KMS-11 (cell line): Measurements from ENCODE around the gene LIME1.

ENCODE experiments used
- H2AFZ ChIP-seq: fragments of 200-600 bp; sonication (generic); 2 replicates; pipeline ENCODE4 v1.6.1; 2016; ENCODE audit warnings: antibody characterized with exemption, mixed run types, low read depth
- H3K27ac ChIP-seq: fragments of 200-600 bp; sonication (generic); 2 replicates; pipeline ENCODE4 v1.6.1; 2016; ENCODE audit warnings: mild to moderate bottlenecking, mixed run types
- H3K27me3 ChIP-seq: fragments of 200-600 bp; sonication (generic); 2 replicates; pipeline ENCODE4 v1.6.1; 2017; ENCODE audit warnings: mild to moderate bottlenecking, low read depth, mixed run types, moderate library complexity; ENCODE audit not compliant: insufficient read depth
- H3K36me3 ChIP-seq: fragments of 200-600 bp; sonication (generic); 2 replicates; pipeline ENCODE4 v1.6.1; 2017; ENCODE audit warnings: mild to moderate bottlenecking, mixed run types; ENCODE audit not compliant: insufficient read depth
- H3K4me1 ChIP-seq: fragments of 200-600 bp; sonication (generic); 2 replicates; pipeline ENCODE4 v1.6.1; 2016; ENCODE audit warnings: mild to moderate bottlenecking, low read depth, mixed run types; ENCODE audit not compliant: poor library complexity, severe bottlenecking
- H3K4me2 ChIP-seq: fragments of 200-600 bp; sonication (generic); 2 replicates; pipeline ENCODE4 v1.7.0; 2016; ENCODE audit warnings: mild to moderate bottlenecking, mixed run types
- H3K4me3 ChIP-seq: fragments of 200-600 bp; sonication (generic); IDR thresholded peaks from 2 replicates; pipeline ENCODE4 v1.6.1; 2017; ENCODE audit warnings: low read depth, low read length, mixed read lengths; ENCODE audit not compliant: insufficient read depth
- H3K79me2 ChIP-seq: fragments of 200-600 bp; sonication (generic); 2 replicates; pipeline ENCODE4 v1.6.1; 2016; ENCODE audit warnings: low read depth, mixed run types; ENCODE audit not compliant: insufficient read depth
- H3K9ac ChIP-seq: fragments of 200-600 bp; sonication (generic); 2 replicates; pipeline ENCODE4 v1.6.1; 2016; ENCODE audit warnings: mild to moderate bottlenecking, mixed run types
- H4K20me1 ChIP-seq: fragments of 200-600 bp; sonication (generic); 2 replicates; pipeline ENCODE4 v1.6.1; 2016; ENCODE audit warnings: mild to moderate bottlenecking, mixed run types; ENCODE audit not compliant: insufficient read depth
- TF ChIP-seq, protein P1 (sequence below): fragments of 200-600 bp; sonication (generic); conservative IDR thresholded peaks from 2 replicates; pipeline ENCODE4 v1.6.1; 2017; ENCODE audit warnings: low read depth, mild to moderate bottlenecking, antibody characterized with exemption, low read length, moderate library complexity, mixed read lengths

Gene LIME1

DNA sequence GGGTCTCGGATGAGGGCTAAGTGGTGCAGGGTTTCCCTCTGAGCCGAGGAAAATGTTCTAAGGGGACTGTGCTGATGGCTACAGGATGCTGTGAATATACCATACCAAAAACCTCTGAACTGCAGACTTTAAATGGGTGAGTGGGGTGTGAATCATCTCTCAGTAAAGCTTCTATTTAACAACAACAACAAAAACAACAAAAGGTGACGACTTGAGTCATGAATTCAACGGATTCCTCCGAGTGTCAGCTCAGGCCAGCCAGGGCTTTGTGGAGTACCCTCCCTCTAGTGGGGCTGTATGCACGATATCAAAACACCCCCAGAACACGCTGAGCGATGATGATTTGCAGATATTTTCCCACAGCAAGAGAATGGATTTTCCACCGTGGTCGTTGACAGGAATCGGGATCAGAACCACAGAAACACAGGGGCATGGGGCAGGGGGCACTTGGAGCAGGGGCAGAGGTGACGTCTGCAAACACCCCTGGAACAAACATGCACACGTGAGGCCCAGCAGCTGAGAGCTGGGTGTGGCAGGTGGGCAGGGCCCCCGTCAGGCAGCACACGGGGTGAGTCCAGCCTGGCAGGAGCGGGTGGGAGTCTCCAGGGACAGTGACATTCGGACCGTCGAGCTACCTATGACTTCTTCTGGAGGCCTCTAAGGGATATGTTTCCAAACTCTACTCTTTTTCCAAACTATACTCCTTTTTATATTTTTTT, 41.7 kb downstream of the LIME1 start:
- TF ChIP-seq, protein P1, sequence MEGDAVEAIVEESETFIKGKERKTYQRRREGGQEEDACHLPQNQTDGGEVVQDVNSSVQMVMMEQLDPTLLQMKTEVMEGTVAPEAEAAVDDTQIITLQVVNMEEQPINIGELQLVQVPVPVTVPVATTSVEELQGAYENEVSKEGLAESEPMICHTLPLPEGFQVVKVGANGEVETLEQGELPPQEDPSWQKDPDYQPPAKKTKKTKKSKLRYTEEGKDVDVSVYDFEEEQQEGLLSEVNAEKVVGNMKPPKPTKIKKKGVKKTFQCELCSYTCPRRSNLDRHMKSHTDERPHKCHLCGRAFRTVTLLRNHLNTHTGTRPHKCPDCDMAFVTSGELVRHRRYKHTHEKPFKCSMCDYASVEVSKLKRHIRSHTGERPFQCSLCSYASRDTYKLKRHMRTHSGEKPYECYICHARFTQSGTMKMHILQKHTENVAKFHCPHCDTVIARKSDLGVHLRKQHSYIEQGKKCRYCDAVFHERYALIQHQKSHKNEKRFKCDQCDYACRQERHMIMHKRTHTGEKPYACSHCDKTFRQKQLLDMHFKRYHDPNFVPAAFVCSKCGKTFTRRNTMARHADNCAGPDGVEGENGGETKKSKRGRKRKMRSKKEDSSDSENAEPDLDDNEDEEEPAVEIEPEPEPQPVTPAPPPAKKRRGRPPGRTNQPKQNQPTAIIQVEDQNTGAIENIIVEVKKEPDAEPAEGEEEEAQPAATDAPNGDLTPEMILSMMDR: no peak
- Histone ChIP-seq H3K27me3 (peaks cover 42% of the 10 kb centered on the region), H3K4me2 (no peak overlapping the region), H2AFZ (no peak overlapping the region), H3K36me3 (no peaks in the 10 kb centered on the region), H3K79me2 (no peaks in the 10 kb centered on the region), H4K20me1 (no peaks in the 10 kb centered on the region), H3K4me3 (no peak overlapping the region), H3K4me1 (peaks cover 8% of the 10 kb centered on the region), H3K27ac (no peak overlapping the region), H3K9ac (no peak overlapping the region)

DNA sequence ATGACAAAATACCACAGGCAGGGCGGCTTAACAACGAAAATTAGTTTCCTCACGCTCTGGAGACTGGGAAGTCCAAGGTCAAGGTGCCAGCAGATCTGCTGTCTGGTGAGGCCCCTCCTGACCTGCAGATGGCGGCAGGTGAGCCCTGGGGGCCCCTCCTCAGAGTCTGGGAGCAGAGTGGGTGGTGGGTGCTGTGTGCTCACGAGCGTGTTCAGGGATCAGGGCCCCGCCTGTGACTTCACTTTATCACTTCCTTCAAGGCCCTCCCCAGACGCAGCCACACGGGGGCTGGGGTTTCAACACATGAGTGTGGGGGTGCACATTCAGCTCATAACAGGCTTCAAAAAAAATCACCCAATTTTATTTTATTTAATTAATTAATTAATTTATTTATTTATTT, 42.4 kb downstream of the LIME1 start:
- TF ChIP-seq, protein P1: no peak
- Histone ChIP-seq H4K20me1 (no peaks in the 10 kb centered on the region), H3K27me3 (peaks cover 36% of the 10 kb centered on the region), H3K27ac (no peak overlapping the region), H3K4me1 (peaks cover 8% of the 10 kb centered on the region), H3K4me2 (no peak overlapping the region), H3K79me2 (no peaks in the 10 kb centered on the region), H3K4me3 (no peak overlapping the region), H3K9ac (no peak overlapping the region), H3K36me3 (no peaks in the 10 kb centered on the region), H2AFZ (no peak overlapping the region)

DNA sequence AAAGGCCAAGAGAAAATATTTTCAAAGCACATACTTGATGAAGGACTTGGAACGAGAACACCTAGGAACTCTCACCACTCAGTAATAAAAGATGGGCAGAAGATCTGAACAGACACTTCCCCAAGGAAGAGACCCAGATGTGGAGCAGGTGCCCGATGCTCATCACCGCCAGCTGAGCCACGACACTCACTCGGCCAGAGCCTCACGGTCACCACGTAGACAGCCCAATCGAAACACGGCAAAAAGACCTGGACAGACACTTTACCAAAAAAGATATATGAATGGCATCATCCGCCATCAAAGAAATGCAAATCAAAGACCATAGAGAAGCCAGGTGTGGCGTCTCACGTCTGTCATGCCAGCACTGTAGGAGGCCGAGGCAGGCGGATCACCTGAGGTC, 44.7 kb downstream of the LIME1 start:
- Histone ChIP-seq H2AFZ (no peak overlapping the region), H3K27me3 (peaks cover 33% of the 10 kb centered on the region), H4K20me1 (no peaks in the 10 kb centered on the region), H3K27ac (no peak overlapping the region), H3K36me3 (no peaks in the 10 kb centered on the region), H3K79me2 (no peaks in the 10 kb centered on the region), H3K9ac (no peak overlapping the region), H3K4me3 (no peak overlapping the region), H3K4me2 (no peak overlapping the region), H3K4me1 (peaks cover 8% of the 10 kb centered on the region)
- TF ChIP-seq, protein P1: no peak

DNA sequence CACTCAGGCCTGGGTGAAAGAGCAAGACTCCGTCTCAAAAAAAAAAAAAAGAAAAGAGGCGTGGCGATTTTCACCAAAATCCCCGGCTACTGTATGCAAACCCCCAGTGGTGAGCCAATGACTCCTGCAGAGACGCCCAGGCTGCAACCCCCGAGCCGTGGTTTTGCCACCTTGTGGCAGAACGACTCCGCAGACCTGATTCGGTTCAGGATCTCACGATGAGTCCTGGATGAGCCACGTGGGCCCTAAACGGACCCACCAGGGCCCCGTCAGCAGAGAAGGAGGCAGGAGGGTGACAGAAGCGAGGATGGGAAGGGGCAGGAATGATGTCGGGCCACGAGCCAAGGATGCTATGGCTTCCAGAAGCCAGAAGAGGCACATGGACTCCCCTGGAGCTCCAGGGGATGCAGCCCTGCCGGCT, 45.6 kb downstream of the LIME1 start:
- peak overlapping the region; percentile 16; the same call in 1 of the 2 replicates for H2AFZ ChIP-seq
- TF ChIP-seq, protein P1: no peak
- no peaks in the 10 kb centered on the region for H4K20me1 ChIP-seq
- H3K4me3 ChIP-seq: no peak overlapping the region
- H3K9ac ChIP-seq: no peak overlapping the region
- H3K27me3 ChIP-seq: peaks cover 28% of the 10 kb centered on the region
- no peaks in the 10 kb centered on the region for H3K79me2 ChIP-seq
- H3K27ac ChIP-seq: no peak overlapping the region
- 0 out of 2 replicates have a peak overlapping the region, but pooled peaks have one; percentile 14 for H3K4me2 ChIP-seq
- peaks cover 8% of the 10 kb centered on the region for H3K4me1 ChIP-seq
- H3K36me3 ChIP-seq: no peaks in the 10 kb centered on the region
